DMS 273 treated with DMSO at 0.1 percent for 48 hours (cell line): ENCODE results near the gene MRPS9.

ENCODE experiments used
- DNase-seq: peaks from one replicate; lab custom pipeline; 2025; lab: John Stamatoyannopoulos, UW

Gene MRPS9

GRCh38 chr2:105037572-105038382 is at the start of gene MRPS9:
Gene MRPS9 (plus strand): TSS chr2:105038069. CDS start chr2:105038093, 24 bp downstream.
- DNase-seq, result peak; percentile 95

DNA sequence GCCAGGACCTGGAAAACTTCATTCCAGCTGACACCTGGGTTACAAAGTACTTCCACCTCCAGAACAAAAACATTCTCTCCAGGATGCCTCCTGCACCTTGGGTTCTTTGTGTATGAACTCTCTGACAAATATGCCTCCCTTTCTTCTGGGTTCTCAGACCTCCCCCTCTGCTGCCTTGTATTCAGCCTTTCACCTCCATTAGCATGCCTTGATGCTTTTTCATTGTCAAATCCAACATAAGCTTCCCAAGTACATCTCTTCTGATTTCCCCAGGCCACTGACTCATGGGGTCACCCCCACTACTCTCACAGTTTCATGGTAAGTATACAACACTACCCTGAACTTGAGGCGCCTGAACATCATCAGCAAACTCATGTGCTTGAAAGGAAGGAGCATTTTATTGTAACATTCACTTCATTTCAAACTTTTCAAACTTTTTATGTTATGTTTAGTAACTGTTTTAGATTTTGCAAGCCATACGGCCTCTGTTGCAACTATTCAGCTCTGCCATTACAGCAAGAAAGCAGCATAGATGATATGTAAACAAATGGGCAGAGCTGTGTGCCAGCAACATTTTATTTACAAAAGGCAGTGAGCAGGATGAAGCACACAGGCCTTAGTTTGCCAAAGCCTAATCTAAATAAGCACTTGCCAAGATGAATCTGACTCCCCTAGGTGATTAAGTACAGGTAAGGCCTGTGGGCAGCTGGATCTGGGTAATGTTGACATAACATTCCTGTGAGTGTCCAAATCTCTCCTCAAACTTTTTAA is 32.5 kb upstream of the MRPS9 start:
- DNase-seq, result no peak

DNA sequence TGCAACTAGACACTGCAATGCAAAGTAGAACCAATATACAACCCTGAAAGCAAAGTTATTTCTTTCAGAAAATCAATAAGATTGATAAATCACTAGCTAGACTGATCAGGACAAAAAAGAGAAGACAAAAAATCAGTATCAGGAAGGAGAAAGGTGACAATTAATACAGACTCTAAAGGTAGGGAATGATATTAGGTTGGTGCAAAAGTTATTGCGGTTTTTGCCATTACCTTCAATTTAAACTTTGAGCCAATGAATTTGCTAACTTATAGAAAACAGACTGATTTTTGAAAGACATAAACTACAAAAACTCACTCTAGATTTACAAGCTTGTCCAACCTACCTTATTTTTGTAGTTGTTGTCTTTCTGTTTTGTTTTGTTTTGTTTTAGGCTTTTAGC is 30.5 kb upstream of the MRPS9 start:
- DNase-seq, result no peak

- no peak for DNase-seq
Observed at GRCh38 chr2:105032476-105032875, 5.4 kb upstream of the MRPS9 start.

DNA sequence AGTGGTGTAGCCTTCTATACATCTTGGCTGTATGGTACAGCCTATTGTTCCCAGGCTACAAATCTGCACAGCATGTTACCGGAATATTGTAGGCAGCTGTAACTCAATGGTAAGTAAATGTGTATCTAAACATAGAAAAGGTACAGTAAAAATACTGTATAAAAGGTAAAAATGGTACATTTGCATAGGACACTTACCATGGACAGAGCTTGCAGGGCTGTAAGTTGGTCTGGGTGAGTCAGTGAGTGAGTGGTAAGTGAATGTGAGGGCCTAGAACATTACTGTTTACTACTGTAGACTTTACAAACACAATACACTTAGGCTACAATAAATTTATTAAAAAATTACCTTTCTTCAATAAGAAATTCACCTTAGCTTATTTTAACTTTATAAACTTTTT is 3.7 kb upstream of the MRPS9 start:
- DNase-seq, result no peak

DNA sequence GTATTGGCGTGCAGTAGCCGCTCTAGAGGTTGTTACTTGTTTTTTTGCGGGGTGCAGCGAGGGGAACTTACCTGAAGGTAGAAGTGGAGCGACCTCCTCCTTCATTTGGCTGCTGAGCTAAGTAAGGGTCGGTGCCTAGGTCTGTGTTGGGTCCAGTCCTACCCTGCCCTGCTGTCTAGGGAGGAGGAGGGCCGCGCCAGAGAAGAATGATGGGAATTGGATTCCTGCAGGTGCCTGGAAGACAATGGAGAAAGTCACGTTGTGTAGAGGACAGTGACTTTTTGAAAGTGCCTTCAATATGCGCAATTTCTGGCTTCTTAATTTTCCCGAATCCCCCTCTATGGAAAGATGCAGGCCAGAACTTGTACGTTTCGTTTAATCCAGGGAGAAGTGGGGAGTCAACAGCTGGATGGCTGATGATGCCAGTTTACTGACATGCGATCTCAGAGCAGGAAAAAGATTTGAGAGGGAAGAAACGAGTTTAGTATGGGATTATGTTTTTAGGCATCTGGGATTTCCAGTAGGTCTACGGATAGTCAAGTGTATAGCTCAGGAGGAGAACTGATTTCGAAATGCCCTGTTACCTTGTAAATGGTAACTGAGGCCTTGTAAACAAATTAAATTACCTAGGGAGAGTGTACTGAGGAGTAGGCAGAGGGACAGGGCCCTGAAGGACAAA is 653 bp downstream of the MRPS9 start:
- no peak for DNase-seq

GRCh38 chr2:105039559-105039958 is 1.7 kb downstream of the MRPS9 start:
- no peak for DNase-seq

DNA sequence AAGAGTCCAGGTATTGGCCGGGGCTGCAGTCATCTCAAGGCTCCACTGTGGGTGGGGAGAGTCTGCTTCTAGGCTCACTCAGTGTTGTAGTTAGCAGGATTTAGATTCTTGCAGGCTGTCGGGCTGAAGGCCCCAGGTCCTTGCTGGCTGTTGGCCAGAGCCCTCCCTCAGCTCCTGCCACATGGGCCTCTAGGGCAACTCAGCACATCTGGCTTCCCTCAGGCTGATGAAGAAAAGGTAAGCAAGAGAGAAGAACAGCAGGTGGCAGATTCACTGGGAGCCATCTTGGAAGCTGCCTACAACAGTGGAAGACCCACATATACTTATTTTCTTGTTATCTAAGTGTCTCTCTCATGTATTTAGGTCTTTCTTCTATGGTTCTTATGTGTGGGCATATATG is 4.3 kb downstream of the MRPS9 start:
- DNase-seq, result peak; percentile 84

GRCh38 chr2:105052773-105053172 is 14.9 kb downstream of the MRPS9 start:
- no peak for DNase-seq

GRCh38 chr2:105055613-105056012 is 17.7 kb downstream of the MRPS9 start:
- no peak for DNase-seq

DNA sequence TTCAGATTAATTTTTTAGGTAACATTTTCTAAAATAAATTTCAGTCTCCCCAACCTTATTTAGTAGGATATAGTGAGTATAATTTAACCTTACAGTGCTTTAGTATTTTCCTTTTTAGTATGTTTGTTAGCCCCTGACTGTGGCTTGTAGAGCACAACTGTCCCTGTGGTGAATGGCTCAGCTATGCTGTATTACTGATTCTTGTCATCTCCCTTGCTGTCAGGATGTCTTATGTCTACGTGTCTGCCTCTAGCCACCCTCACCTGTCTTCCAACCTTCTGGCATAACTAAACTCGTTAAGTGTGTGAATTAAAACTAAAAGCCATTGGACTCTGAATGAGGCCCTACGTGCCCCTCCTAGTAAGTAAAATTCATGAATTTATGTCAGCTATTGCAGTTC is 18.4 kb downstream of the MRPS9 start:
- DNase-seq, result no peak

DNA sequence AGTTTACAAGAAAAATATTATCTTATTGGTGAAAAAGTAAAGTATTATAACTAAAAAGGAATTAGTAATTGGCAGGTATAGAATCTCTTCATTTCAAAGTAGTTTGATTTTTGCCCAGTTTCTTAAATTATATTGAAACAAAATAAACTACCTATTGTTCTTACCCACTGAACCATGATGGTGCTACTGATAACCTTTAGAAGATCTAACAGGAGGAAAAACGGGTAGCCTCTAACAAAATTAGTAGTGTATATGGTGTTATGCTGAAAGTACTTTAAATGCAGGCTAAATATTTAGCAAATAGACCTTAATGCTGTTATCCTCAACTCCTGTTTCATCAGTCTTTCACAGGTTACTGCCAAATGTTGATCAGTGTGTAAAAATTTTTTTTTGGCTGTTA is 19.1 kb downstream of the MRPS9 start:
- DNase-seq, result no peak

DNA sequence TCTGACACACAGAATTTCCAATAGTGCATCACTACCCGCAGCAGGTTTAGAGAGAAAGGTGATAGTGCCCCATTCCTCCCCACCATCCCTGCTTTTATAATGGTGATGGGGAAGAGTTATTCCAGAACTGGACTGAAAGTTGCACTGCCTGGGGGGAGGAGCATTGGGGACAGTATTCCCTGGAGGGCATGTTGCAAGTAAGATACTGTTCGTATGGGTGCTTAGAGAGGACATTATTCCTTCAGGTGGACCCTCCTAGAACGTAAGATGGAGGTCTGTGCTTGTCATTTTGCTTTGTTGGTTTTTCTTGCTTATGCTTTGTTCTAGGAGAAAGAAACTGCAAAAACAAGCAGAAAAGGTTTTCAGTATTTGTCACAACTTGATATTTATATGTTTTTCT is 23.7 kb downstream of the MRPS9 start:
- DNase-seq, result no peak

GRCh38 chr2:105062158-105062557 is 24.3 kb downstream of the MRPS9 start:
- no peak for DNase-seq

DNA sequence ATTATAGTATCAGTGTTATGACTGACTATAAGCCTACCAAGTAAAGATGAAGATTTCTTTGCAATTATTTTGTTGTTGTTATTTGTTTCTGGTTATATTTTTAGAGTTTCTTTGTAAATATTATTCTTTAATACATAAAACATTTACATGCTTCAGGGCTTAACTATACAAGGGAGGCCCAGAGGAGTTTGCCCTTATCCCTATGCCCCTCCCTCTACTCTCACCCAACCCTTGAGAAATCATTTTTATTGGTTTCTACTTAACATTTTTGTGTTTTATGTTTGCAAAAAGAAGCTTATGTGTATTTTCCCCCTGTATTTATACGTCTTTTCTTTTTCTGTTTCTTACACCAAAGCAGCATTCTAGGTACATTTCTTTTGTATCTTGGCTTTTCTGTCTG is 30.5 kb downstream of the MRPS9 start:
- DNase-seq, result no peak

- no peak for DNase-seq
Observed at GRCh38 chr2:105068875-105069274, 31.0 kb downstream of the MRPS9 start.

DNA sequence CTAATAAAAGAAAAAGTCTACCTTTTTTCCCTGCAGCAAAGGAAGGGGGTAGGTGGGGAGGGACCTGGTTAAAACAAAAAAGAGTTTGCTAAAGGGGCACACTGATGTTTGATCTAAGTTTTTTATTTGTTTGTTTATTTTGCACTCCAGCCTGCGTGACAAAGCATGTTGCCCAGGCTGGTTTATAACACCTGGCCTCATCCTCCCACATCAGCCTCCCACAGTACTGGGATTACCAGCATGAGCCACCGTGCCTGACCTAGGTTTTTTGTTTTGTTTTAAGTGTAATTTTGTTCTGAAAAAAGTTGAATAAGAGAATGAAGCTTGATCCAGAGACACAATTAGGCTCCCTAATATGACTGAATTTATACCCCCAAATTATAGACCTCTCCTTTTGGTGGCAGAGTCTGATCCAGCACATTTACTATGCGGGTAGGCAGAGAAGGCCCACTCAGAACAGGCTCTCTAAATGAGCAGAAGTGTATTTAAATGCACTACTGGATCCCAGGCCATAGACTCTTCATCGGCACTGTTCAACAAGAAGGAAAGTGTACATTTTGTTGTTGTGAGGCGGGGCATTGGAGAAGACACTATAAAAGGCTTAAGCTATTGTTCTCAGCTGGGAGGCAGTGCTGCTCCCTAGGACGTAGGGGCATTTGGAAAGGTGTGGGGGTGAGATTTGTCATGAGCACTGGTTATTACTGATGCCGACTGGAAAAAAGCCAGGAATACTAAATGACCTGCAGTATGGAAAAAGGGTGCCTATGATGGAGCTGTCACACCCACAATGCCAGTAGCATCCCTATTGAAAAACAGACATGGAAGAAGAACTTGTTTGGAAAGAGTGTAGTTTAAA is 32.4 kb downstream of the MRPS9 start:
- no peak for DNase-seq

GRCh38 chr2:105071379-105071778 is 33.5 kb downstream of the MRPS9 start:
- no peak for DNase-seq

- DNase-seq, result no peak
Observed at GRCh38 chr2:105072039-105072438, 34.2 kb downstream of the MRPS9 start.

GRCh38 chr2:105073591-105073990 is 35.7 kb downstream of the MRPS9 start:
- no peak for DNase-seq

DNA sequence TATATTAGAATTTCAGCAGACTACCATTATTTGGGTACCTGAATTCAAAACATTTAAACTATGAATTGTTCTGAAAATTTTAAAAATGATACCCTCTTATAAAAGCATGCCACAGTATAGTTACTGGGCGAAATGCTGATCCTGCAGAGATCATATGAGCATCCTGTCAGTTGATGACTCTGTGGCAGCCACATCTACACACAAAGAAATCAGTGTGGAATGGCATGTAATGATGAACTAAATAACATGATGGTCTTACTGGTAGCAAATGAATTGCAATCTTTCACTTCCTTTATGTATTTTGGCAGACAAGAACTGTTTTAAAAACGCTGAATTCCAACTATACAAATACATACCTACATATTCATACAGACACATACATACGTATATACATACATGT is 38.3 kb downstream of the MRPS9 start:
- no peak for DNase-seq
